Measurements from ENCODE around the gene CAPN3. TPM values are rescaled to one million over a fixed set of nuclear protein-coding genes. Genes with fewer than 3 reads are reported as not detected.

CAPN3 gene
- total RNA-seq, 1 donor from 2014 or later, result 13.7 TPM

DNA sequence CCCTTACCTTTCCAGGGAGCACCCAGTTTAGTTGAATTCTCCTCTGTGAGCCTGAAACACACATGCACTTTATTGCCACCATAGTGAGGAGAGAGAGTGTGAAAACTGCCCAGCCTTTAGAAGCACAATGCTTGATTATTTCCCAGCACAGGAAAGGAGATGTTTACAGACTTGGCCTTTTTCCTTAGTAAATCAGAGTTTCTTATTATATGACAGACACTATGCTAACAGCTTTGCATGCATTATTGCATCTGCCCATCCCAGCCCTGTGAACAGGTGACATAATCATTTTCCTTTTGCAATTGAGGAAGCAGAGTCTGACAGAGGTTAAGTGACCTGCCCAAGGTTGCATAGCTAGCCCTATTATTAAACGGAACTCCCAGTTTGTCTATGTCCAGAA, 36.5 kb downstream of the CAPN3 start:
- Mint-ChIP-seq H3K4me1 (no peaks in the 10 kb centered on the region), H3K9me3 (no peaks in the 10 kb centered on the region), H3K27ac (no peak overlapping the region)

DNA sequence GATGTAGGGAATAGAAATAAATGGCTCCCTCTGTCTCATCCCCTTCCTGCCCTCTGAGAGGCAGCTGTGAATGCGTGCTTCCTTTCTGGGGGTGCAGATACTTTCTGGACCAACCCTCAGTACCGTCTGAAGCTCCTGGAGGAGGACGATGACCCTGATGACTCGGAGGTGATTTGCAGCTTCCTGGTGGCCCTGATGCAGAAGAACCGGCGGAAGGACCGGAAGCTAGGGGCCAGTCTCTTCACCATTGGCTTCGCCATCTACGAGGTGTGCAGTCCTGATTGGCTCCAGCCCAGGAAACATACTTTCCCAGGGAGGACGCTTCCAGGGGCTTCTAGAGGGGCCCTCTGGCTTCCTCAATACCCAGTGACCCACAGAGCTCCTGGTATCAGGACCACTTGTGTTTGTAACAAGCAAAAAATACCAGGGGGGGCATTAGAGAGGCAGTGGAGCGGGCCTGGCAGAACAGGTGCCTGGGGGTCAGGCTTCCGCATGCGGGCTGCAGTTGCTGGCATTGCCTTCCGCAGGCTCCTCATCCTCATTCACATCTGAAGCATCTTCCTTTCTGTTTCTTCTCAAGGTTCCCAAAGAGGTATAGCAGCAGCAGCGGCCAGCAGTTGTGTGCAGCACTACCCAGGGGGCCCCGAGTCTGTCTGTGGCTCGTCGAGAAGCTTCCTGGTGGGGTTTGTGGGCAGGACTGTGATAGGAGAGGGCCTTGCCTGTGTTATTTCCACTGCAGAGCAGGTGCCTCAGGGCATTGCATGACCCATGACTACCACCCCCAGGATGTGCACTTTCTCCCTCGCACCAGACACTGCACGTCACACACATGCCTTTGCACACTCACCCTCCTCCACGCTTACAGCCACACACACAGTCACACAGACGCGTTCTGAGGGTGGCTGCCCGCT, 42.5 kb downstream of the CAPN3 start:
- Mint-ChIP-seq H3K9me3 (no peaks in the 10 kb centered on the region), H3K27ac (no peak overlapping the region), H3K36me3 (peaks cover 3% of the 10 kb centered on the region), H3K4me3 (no peak overlapping the region), H3K27me3 (ENCODE audit: low read depth) (no peaks in the 10 kb centered on the region), H3K4me1 (peaks cover 4% of the 10 kb centered on the region)
- TF ChIP-seq, protein P1, sequence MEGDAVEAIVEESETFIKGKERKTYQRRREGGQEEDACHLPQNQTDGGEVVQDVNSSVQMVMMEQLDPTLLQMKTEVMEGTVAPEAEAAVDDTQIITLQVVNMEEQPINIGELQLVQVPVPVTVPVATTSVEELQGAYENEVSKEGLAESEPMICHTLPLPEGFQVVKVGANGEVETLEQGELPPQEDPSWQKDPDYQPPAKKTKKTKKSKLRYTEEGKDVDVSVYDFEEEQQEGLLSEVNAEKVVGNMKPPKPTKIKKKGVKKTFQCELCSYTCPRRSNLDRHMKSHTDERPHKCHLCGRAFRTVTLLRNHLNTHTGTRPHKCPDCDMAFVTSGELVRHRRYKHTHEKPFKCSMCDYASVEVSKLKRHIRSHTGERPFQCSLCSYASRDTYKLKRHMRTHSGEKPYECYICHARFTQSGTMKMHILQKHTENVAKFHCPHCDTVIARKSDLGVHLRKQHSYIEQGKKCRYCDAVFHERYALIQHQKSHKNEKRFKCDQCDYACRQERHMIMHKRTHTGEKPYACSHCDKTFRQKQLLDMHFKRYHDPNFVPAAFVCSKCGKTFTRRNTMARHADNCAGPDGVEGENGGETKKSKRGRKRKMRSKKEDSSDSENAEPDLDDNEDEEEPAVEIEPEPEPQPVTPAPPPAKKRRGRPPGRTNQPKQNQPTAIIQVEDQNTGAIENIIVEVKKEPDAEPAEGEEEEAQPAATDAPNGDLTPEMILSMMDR (IDR thresholded peaks at IDR 0.05; ENCODE audit: unreplicated experiment), result no peak
- DNase-seq (ENCODE audit: low spot score in 2 of 2, unreplicated experiment in 2 of 2), result no peak

More for the DNA sequence above, 36.5 kb downstream of the CAPN3 start:
- TF ChIP-seq, protein P1 (IDR thresholded peaks at IDR 0.05; ENCODE audit: unreplicated experiment), result no peak
- no peak for DNase-seq (ENCODE audit: low spot score in 2 of 2, unreplicated experiment in 2 of 2)
- no peaks in the 10 kb centered on the region for H3K27me3 Mint-ChIP-seq (ENCODE audit: low read depth)
- no peak overlapping the region for H3K4me3 Mint-ChIP-seq
- no peaks in the 10 kb centered on the region for H3K36me3 Mint-ChIP-seq

DNA sequence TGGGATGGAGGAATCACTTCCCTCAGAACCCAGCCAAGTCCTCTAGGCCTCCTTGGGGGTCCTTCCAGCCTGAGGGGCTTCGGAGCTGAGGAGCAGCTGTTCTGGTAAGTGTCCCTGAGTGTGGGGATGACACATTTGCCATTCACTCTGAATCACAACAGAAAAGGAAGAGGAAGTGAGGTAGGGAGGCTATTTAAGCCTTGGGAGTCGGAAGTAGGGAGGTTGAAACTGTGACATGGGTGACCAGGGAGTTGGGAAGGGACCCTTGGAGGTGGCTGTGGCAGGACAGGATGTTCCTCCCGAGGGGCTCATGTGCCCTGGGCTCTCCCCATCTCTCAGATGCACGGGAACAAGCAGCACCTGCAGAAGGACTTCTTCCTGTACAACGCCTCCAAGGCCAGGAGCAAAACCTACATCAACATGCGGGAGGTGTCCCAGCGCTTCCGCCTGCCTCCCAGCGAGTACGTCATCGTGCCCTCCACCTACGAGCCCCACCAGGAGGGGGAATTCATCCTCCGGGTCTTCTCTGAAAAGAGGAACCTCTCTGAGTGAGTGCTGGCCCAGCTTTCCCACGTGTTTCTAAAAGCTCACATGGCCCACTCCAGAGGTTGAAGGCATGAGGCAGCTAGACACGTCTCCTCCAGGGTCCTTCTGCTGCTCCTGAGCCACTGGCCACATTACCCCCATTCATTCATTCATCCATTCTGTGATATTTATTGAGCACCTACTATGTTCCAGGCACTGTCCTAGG, 43.3 kb downstream of the CAPN3 start:
- H3K27ac Mint-ChIP-seq, result no peak overlapping the region
- no peak overlapping the region for H3K4me3 Mint-ChIP-seq
- no peaks in the 10 kb centered on the region for H3K9me3 Mint-ChIP-seq
- TF ChIP-seq, protein P1 (IDR thresholded peaks at IDR 0.05; ENCODE audit: unreplicated experiment), result no peak
- DNase-seq (ENCODE audit: low spot score in 2 of 2, unreplicated experiment in 2 of 2), result no peak
- peaks cover 3% of the 10 kb centered on the region for H3K36me3 Mint-ChIP-seq
- H3K4me1 Mint-ChIP-seq, result peaks cover 4% of the 10 kb centered on the region
- no peaks in the 10 kb centered on the region for H3K27me3 Mint-ChIP-seq (ENCODE audit: low read depth)

DNA sequence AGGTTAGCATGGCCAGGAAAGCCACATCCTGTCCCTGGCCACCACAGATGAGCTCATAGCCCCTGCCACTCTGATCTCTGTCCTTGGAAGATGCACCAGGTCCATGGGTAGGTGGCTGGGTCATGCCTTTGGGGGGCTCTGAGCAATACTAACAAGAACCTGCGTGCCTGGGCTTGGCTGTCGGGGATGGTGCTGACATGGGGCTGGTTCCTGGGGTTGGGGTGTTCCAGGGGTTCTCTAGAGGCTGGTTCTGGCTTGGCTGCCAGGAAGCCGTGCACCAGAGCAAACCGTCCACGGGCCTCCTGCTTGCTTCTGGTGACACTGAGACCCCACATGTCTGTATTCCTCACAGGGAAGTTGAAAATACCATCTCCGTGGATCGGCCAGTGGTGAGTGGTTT, 44.1 kb downstream of the CAPN3 start:
- Mint-ChIP-seq H3K27me3 (ENCODE audit: low read depth) (no peaks in the 10 kb centered on the region), H3K4me3 (no peak overlapping the region), H3K9me3 (no peaks in the 10 kb centered on the region), H3K36me3 (peaks cover 3% of the 10 kb centered on the region), H3K4me1 (peaks cover 4% of the 10 kb centered on the region), H3K27ac (no peak overlapping the region)
- no peak for DNase-seq (ENCODE audit: low spot score in 2 of 2, unreplicated experiment in 2 of 2)
- TF ChIP-seq, protein P1 (IDR thresholded peaks at IDR 0.05; ENCODE audit: unreplicated experiment), result no peak

DNA sequence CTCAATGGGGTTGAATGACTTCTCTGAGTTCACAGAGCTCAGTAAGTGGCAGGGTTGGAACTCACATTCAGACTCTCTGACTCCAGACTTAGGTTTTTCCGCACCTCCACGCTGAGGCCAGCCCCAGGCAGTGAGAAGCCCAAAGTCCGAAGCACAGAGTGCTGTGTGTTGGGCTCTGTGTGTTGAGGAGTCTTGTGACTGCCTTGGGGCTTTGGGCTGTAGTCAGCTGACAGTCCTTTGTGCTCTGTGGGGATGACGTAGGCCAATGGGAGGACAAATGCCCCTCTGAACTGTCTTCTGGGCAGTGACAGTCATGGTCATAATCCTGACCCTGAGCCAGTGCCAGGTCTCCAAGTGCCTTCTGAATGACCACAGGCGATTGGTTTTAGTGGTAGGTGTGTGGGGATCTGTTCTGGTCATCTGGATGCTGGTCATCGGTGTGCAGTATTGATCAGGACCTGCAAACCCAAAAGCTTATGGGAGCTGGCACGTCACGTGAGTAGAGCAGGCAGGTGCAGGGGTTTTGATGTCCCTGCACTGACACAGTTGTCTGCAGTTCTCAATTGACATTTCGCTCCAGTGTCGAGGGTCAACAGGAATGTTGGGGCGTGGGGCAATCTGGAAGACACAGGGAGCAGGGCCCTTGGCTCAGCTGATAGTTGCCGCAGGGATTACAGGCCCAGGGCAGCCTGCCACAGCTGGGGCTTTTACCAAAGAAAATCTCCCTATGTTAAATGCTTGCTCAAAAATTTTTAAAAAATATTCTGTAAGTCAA, 45.3 kb downstream of the CAPN3 start:
- Mint-ChIP-seq H3K9me3 (no peaks in the 10 kb centered on the region), H3K4me1 (peaks cover 4% of the 10 kb centered on the region), H3K27me3 (ENCODE audit: low read depth) (no peaks in the 10 kb centered on the region), H3K27ac (no peak overlapping the region), H3K4me3 (no peak overlapping the region), H3K36me3 (peaks cover 4% of the 10 kb centered on the region)
- no peak for DNase-seq (ENCODE audit: low spot score in 2 of 2, unreplicated experiment in 2 of 2)
- TF ChIP-seq, protein P1 (IDR thresholded peaks at IDR 0.05; ENCODE audit: unreplicated experiment), result no peak

All from mesothelial cell of epicardium (in vitro differentiated cells).